Measurements from ENCODE around the gene SEMA3B. TPM values are rescaled to one million over a fixed set of nuclear protein-coding genes. Genes with fewer than 3 reads are reported as not detected.

The SEMA3B gene
- total and polyA plus RNA-seq, 9 of the 15 experiments (the other 6 are each of a cell fraction or from before 2014, with no cell fraction given), result 0.03 to 1.8 (median 0.55) TPM; not detected in 1

DNA sequence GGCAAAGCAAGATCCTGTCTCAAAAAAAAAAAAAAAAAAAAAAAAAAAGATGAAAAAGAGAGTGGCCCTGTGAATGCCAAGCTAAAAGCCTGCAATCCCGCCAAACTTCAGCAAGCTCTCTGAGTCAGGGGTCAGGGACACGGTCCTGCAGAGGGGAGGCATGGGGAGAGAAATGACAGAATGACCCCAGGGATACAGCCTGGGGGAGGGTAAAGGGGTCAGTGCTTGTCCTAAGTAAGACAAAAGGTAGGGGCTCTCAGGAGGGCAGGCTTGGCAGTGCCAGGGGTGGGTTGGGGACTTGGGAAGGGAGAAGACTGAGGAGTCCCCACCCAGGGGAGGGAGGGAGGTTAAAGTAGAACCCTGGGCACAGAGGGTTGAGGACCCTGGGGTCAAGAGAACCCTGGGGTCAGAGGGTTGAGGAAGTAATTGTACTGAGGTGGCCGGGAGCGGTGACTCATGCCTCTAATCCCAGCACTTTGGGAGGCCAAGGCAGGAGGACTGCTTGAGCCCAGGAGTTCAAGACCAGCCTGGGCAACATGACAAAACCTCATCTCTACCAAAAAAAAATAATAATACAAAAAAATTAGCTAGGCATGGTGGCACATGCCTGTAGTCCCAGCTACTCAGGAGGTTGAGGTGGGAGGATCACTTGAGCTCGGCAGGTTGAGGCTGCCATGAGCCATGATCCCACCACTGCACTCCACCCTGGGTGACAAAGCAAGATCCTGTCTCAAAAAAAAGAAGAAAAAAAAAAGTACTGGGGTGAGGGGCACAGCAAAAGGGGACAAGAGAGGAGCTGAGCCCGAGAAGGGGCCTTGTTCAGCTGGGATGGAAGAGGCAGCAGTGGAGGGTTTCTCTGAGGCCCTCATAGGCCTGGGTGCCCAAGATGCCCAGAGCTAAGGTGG is 5.2 kb upstream of the SEMA3B start (continued):
- TF ChIP-seq, protein P1, sequence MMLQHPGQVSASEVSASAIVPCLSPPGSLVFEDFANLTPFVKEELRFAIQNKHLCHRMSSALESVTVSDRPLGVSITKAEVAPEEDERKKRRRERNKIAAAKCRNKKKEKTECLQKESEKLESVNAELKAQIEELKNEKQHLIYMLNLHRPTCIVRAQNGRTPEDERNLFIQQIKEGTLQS (IDR thresholded peaks at IDR 0.05), result peak; percentile 54
- TF ChIP-seq, protein P1 (CRISPR knock-in tag; conservative IDR thresholded peaks at IDR 0.05), result no peak
- TF ChIP-seq, protein P2, sequence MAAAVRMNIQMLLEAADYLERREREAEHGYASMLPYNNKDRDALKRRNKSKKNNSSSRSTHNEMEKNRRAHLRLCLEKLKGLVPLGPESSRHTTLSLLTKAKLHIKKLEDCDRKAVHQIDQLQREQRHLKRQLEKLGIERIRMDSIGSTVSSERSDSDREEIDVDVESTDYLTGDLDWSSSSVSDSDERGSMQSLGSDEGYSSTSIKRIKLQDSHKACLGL (CRISPR knock-in tag; IDR thresholded peaks at IDR 0.05; ENCODE audit: borderline replicate concordance, poor library complexity, severe bottlenecking), result no peak
- TF ChIP-seq, protein P3, sequence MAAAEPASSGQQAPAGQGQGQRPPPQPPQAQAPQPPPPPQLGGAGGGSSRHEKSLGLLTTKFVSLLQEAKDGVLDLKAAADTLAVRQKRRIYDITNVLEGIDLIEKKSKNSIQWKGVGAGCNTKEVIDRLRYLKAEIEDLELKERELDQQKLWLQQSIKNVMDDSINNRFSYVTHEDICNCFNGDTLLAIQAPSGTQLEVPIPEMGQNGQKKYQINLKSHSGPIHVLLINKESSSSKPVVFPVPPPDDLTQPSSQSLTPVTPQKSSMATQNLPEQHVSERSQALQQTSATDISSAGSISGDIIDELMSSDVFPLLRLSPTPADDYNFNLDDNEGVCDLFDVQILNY (CRISPR knock-in tag; IDR thresholded peaks at IDR 0.05), result no peak
- no peak for TF ChIP-seq GABPB1 (CRISPR knock-in tag; IDR thresholded peaks at IDR 0.05)
- TF ChIP-seq ZC3H4 (CRISPR knock-in tag; IDR thresholded peaks at IDR 0.05; ENCODE audit: borderline replicate concordance), result no peak
- TF ChIP-seq NR4A1 (CRISPR knock-in tag; IDR thresholded peaks at IDR 0.05), result no peak
- TF ChIP-seq NR4A1 (tag; IDR thresholded peaks at IDR 0.05), result no peak
